Measurements from ENCODE around the gene HACD3.

Gene HACD3

DNA sequence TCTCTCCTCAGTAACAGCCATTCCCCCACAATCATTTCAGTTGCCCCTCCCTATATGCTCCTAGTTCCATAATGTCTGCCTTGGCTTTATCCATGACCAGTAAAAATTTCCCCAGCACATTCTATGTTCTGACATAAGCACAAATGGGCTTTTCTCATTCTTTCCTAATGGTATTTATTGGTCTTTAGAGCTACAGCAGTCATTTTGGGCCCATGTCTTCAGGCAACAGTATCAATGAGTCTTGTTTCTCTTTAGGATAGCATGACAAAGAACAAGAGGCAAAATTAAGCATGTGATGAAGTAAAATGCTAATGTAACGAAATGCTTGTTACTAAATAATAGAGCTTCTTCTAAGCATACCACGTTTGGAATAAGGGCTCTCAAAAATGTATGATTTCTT is 20.9 kb upstream of the HACD3 start:
- Histone ChIP-seq H3K27ac (ENCODE audit: low read length) (no peak overlapping the region), H3K79me2 (ENCODE audit: low read length) (peaks cover 9% of the 10 kb centered on the region), H3K4me3 (ENCODE audit: low read length) (no peak overlapping the region), H3K9me2 (replicated peaks; ENCODE audit: insufficient read depth, low read length) (no peaks in the 10 kb centered on the region), H3K4me2 (ENCODE audit: low read depth, low read length) (no peak overlapping the region), H2AFZ (ENCODE audit: low read length) (no peak overlapping the region), H3F3A (ENCODE audit: insufficient read depth, low read length) (no peaks in the 10 kb centered on the region), H3K4me1 (ENCODE audit: low read length) (no peaks in the 10 kb centered on the region), H3K9ac (ENCODE audit: low read length) (no peak overlapping the region), H3K9me3 (replicated peaks; ENCODE audit: insufficient read depth, low read length) (no peaks in the 10 kb centered on the region), H4K20me1 (ENCODE audit: insufficient read depth, low read length) (no peaks in the 10 kb centered on the region), H3K36me3 (replicated peaks; ENCODE audit: insufficient read depth, low read length) (peaks cover 4% of the 10 kb centered on the region; the same call in 1 of the 2 replicates), H3K27me3 (replicated peaks; ENCODE audit: insufficient read depth, low read length) (no peaks in the 10 kb centered on the region)
- TF ChIP-seq EZH2phosphoT487 (IDR thresholded peaks at IDR 0.05; ENCODE audit: low read length) (no peak), EZH2 (optimal IDR thresholded peaks at IDR 0.05; ENCODE audit: low read depth, low read length) (no peak)
- TF ChIP-seq, protein P1, sequence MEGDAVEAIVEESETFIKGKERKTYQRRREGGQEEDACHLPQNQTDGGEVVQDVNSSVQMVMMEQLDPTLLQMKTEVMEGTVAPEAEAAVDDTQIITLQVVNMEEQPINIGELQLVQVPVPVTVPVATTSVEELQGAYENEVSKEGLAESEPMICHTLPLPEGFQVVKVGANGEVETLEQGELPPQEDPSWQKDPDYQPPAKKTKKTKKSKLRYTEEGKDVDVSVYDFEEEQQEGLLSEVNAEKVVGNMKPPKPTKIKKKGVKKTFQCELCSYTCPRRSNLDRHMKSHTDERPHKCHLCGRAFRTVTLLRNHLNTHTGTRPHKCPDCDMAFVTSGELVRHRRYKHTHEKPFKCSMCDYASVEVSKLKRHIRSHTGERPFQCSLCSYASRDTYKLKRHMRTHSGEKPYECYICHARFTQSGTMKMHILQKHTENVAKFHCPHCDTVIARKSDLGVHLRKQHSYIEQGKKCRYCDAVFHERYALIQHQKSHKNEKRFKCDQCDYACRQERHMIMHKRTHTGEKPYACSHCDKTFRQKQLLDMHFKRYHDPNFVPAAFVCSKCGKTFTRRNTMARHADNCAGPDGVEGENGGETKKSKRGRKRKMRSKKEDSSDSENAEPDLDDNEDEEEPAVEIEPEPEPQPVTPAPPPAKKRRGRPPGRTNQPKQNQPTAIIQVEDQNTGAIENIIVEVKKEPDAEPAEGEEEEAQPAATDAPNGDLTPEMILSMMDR (IDR thresholded peaks at IDR 0.05; ENCODE audit: low read length): no peak
- no peak for DNase-seq

DNA sequence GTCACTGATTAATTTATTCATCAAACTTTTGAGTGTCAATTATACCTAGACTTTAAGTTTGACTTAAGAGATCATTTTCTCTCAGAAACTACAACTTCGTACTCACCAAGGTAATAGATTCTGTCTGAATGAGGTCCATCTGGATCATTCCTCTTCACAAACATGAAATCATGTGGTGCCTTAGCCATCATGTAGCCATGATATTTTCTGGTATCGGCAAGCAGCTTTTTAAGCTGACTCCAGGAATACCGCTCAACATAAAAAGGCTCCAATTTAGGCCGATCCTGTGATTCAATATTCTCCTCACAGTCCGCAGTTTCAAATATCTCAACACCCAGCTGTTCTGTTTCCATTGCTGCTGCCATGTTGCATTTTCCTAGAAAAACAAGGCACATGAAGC is 18.1 kb upstream of the HACD3 start:
- Histone ChIP-seq H3K9me2 (replicated peaks; ENCODE audit: insufficient read depth, low read length) (no peaks in the 10 kb centered on the region), H3K4me3 (ENCODE audit: low read length) (no peak overlapping the region), H3K79me2 (ENCODE audit: low read length) (peaks cover 36% of the 10 kb centered on the region), H3K4me2 (ENCODE audit: low read depth, low read length) (no peak overlapping the region), H2AFZ (ENCODE audit: low read length) (no peak overlapping the region), H3F3A (ENCODE audit: insufficient read depth, low read length) (peaks cover 6% of the 10 kb centered on the region; the same call in 1 of the 2 replicates), H3K9ac (ENCODE audit: low read length) (no peak overlapping the region), H3K27ac (ENCODE audit: low read length) (no peak overlapping the region), H3K27me3 (replicated peaks; ENCODE audit: insufficient read depth, low read length) (no peaks in the 10 kb centered on the region), H3K9me3 (replicated peaks; ENCODE audit: insufficient read depth, low read length) (no peaks in the 10 kb centered on the region), H3K4me1 (ENCODE audit: low read length) (peaks cover 9% of the 10 kb centered on the region; the same call in 1 of the 2 replicates), H4K20me1 (ENCODE audit: insufficient read depth, low read length) (no peaks in the 10 kb centered on the region), H3K36me3 (replicated peaks; ENCODE audit: insufficient read depth, low read length) (peaks cover under 1% of the 10 kb centered on the region; the same call in 1 of the 2 replicates)
- TF ChIP-seq EZH2phosphoT487 (IDR thresholded peaks at IDR 0.05; ENCODE audit: low read length): no peak
- TF ChIP-seq EZH2 (optimal IDR thresholded peaks at IDR 0.05; ENCODE audit: low read depth, low read length): no peak
- TF ChIP-seq, protein P1 (IDR thresholded peaks at IDR 0.05; ENCODE audit: low read length): no peak
- no peak for DNase-seq

GRCh38 chr15:65512807-65513416 is 17.4 kb upstream of the HACD3 start:
- TF ChIP-seq, protein P1 (IDR thresholded peaks at IDR 0.05; ENCODE audit: low read length): no peak
- TF ChIP-seq EZH2 (optimal IDR thresholded peaks at IDR 0.05; ENCODE audit: low read depth, low read length): no peak
- no peak for TF ChIP-seq EZH2phosphoT487 (IDR thresholded peaks at IDR 0.05; ENCODE audit: low read length)
- no peak overlapping the region for H3K4me3 ChIP-seq (ENCODE audit: low read length)
- no peak for DNase-seq
- no peak overlapping the region for H2AFZ ChIP-seq (ENCODE audit: low read length)
- no peak overlapping the region for H3K9ac ChIP-seq (ENCODE audit: low read length)
- H3F3A ChIP-seq (ENCODE audit: insufficient read depth, low read length): peaks cover 9% of the 10 kb centered on the region; the same call in 1 of the 2 replicates
- H3K27me3 ChIP-seq (replicated peaks; ENCODE audit: insufficient read depth, low read length): no peaks in the 10 kb centered on the region
- peaks cover 39% of the 10 kb centered on the region for H3K79me2 ChIP-seq (ENCODE audit: low read length)
- no peak overlapping the region for H3K27ac ChIP-seq (ENCODE audit: low read length)
- no peaks in the 10 kb centered on the region for H3K9me3 ChIP-seq (replicated peaks; ENCODE audit: insufficient read depth, low read length)
- no peaks in the 10 kb centered on the region for H4K20me1 ChIP-seq (ENCODE audit: insufficient read depth, low read length)
- H3K4me2 ChIP-seq (ENCODE audit: low read depth, low read length): no peak overlapping the region
- peaks cover 10% of the 10 kb centered on the region; the same call in 1 of the 2 replicates for H3K4me1 ChIP-seq (ENCODE audit: low read length)
- no peaks in the 10 kb centered on the region for H3K9me2 ChIP-seq (replicated peaks; ENCODE audit: insufficient read depth, low read length)
- H3K36me3 ChIP-seq (replicated peaks; ENCODE audit: insufficient read depth, low read length): no peaks in the 10 kb centered on the region; the same call in 1 of the 2 replicates
